Measurements from ENCODE around the gene F12. TPM values are rescaled to one million over a fixed set of nuclear protein-coding genes. Genes with fewer than 3 reads are reported as not detected.

Gene F12
- polyA plus RNA-seq, 1 donor from 2014 or later = 0.78 TPM

- Mint-ChIP-seq H3K27ac (peak overlapping the region in 2 of 3 donors; percentile 82 to 89), H3K9me3 (no peaks in the 10 kb centered on the region), H3K4me1 (peaks cover 31 to 46% (median 33%) of the 10 kb centered on the region in 3 donors), H3K27me3 (peaks cover 3% of the 10 kb centered on the region), H3K36me3 (no peaks in the 10 kb centered on the region), H3K4me3 (peak overlapping the region in 2 of 4 donors; percentile 22 to 89)
Observed at GRCh38 chr5:177449140-177450061, 40.0 kb upstream of the F12 start.

DNA sequence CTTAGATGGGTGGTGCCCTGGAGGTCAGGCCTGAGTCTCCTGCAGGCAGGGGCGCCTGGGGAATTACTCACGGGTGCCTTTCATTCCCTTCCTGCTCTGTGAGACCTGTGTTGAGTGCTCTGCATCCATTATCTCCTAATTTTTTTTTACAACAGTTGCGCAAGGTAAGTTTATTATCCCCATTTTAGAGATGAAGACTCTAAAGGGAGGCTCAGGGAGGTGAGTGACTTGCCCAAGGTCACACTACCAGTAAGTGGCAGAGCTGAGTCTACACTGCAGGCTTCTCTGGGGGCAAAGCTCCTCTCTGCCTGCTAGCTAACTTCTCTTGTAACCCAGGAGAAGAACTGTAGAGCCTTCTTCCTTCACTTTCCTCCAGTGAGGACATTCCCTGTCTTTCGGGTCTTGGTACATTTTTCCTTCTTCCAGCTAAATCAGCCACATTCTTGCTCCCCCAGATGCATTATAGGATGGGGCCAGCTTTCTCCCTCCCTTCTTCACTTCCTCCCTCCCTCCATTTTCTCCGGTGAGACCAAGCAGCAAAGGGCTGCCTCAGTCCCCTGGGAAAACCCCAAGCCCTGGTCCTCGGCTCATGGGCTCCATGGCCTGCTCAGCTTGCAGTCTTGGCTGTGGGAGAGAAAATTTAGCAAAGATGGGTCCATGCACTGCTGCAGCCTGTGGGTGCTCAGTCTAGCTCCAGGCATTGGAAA is 39.0 kb upstream of the F12 start:
- Mint-ChIP-seq H3K36me3 (no peaks in the 10 kb centered on the region), H3K4me3 (peak overlapping the region; percentile 4 to 89 (median 79)), H3K9me3 (no peaks in the 10 kb centered on the region), H3K27me3 (peaks cover 3% of the 10 kb centered on the region), H3K4me1 (peaks cover 28 to 41% (median 28%) of the 10 kb centered on the region in 3 donors), H3K27ac (peak overlapping the region; percentile 89 to 95 (median 94))

DNA sequence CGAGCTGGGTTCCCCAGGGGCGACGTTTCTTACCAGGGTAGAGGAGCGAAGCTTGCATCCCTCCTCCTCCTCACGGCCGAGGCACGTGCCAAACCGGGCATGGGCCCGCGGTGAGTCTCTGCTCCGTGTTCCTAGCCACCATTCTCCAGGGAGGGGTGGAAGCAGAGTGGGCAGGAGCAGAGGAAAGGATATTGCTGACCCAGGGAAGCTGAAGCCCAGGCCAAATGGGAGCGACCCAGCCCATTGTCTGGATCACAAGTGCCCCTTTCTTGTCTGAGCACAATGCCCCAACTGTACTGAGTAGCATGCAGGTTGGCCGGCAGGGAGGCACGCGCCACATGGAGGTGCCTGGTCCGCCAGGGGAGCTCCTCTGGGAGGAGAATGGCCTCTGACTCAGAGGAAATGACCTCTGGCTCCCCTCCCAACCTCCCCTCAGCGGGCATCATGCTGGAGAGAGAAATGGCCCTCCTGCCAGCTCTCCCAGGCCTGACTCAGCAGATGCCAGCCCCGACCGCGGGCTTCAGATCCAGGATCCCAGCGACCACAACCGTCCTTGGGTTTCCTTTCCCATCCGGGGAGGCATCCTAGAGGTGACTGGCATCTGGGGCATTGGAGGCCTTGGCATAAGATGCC is 38.4 kb upstream of the F12 start:
- Mint-ChIP-seq H3K36me3 (peaks cover under 1% of the 10 kb centered on the region), H3K27ac (peak overlapping the region; percentile 89 to 95 (median 94)), H3K4me1 (peaks cover 26 to 36% (median 28%) of the 10 kb centered on the region in 3 donors), H3K27me3 (peaks cover 3% of the 10 kb centered on the region), H3K9me3 (no peaks in the 10 kb centered on the region), H3K4me3 (peak overlapping the region; percentile 50 to 89 (median 79))

DNA sequence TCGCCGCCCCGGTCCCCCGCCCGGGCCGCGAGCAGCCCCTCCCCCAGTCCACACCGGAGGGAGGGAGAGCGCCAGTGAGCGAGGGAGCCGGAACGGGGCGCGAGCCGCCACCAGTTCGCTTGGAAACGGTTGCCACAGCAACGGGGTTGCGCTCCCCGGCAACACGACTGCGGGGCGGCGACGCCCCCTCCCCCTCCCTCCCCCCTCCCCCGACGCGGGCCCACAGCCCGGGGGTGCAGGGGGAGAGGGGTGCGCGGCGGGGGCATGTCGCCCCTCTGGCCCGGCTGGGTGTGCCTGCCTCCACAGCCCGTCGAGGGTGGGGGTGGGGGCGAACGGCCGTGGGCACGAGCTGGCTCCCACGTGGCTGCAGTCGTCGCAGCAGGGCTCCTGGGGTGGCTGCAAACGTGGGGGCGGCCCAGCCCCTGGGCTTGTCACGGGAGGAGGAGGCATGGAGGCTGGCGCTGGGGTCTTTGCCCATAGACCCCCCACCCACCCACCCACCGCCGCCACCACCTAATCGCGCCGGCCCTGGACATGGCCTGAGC is 37.8 kb upstream of the F12 start:
- peak overlapping the region in 2 of 4 donors; percentile 65 to 89 for H3K4me3 Mint-ChIP-seq
- no peaks in the 10 kb centered on the region for H3K9me3 Mint-ChIP-seq
- peaks cover 3% of the 10 kb centered on the region for H3K36me3 Mint-ChIP-seq
- peak overlapping the region in 2 of 3 donors; percentile 57 to 89 for H3K27ac Mint-ChIP-seq
- H3K27me3 Mint-ChIP-seq = peaks cover 3% of the 10 kb centered on the region
- H3K4me1 Mint-ChIP-seq = peaks cover 26 to 33% (median 28%) of the 10 kb centered on the region in 3 donors

DNA sequence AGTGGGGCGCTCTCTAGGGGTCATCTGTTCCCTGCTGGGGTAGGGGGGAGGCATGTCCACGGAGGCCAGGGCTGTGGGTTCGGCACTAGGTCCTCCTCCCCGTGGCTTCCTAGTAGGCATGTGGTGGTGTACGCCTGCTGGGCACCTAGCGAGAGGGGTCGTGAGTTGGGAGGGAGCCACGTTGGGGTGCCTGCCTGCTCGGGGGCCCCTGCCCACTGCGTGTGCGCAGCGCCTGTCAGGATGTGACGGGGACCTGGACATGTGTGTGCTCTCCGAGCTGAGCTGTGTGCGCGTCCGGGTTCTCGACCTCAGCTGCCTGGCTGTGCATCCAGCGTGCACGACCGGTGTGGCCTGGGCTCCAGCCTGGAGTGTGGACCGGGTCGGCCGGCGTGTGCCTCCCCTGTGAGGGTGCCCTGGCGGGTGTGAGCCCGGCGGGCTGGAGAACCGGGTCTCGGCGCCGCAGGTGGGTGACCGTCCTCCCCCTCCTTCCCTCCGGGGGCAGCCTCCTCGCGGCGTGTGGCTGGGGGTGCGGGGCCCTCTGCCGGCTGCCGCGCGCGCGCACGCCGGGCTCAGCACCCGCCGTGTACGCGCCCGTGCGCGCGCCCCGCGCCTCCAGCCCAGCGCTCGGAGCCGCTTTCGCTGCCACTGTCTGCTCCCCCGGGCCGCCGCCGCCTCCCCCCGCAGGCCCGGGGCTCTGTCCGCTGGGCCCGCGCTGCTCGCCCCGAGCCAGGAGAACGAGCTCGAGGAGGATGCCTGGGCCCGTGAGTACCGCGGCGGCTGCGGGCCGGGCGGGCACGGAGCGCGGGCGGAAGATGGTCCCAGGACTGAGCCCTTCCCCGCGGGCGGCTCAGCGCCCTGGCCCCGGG is 37.1 kb upstream of the F12 start, which contains the start of gene PRR7:
Gene PRR7 (plus strand): TSS at position 615 of the 866 bp plus-strand sequence. CDS start 8,254 bp downstream, outside the sequence.
- peak within 1 kb of the TSS; percentile 77 to 93 (median 86) for H3K4me3 Mint-ChIP-seq

GRCh38 chr5:177445917-177446199 is 36.5 kb upstream of the F12 start:
- Mint-ChIP-seq H3K9me3 (no peaks in the 10 kb centered on the region), H3K4me3 (peak overlapping the region; percentile 77 to 93 (median 86)), H3K27ac (peak overlapping the region; percentile 86 to 99 (median 97)), H3K4me1 (peaks cover 25 to 28% (median 26%) of the 10 kb centered on the region in 3 donors), H3K36me3 (peaks cover 3% of the 10 kb centered on the region), H3K27me3 (peaks cover 3% of the 10 kb centered on the region)

More for the DNA sequence above, 37.1 kb upstream of the F12 start, which contains the start of gene PRR7:
- H3K27me3 Mint-ChIP-seq = peaks cover 3% of the 10 kb centered on the region
- peaks cover 3% of the 10 kb centered on the region for H3K36me3 Mint-ChIP-seq
- H3K27ac Mint-ChIP-seq = peak within 1 kb of the TSS; percentile 86 to 99 (median 97)
- no peaks in the 10 kb centered on the region for H3K9me3 Mint-ChIP-seq
- H3K4me1 Mint-ChIP-seq = peaks cover 26 to 28% (median 28%) of the 10 kb centered on the region in 3 donors

GRCh38 chr5:177445052-177445916 is 35.9 kb upstream of the F12 start:
- H3K27ac Mint-ChIP-seq = peak overlapping the region; percentile 86 to 99 (median 97)
- no peaks in the 10 kb centered on the region for H3K9me3 Mint-ChIP-seq
- H3K4me3 Mint-ChIP-seq = peak overlapping the region; percentile 77 to 93 (median 86)
- peaks cover 3% of the 10 kb centered on the region for H3K36me3 Mint-ChIP-seq
- H3K27me3 Mint-ChIP-seq = peaks cover 3% of the 10 kb centered on the region
- peaks cover 24 to 28% (median 26%) of the 10 kb centered on the region in 3 donors for H3K4me1 Mint-ChIP-seq

GRCh38 chr5:177444106-177445051 is 35.0 kb upstream of the F12 start:
- peaks cover 3% of the 10 kb centered on the region for H3K27me3 Mint-ChIP-seq
- H3K27ac Mint-ChIP-seq = peak overlapping the region; percentile 86 to 99 (median 97)
- H3K9me3 Mint-ChIP-seq = no peaks in the 10 kb centered on the region
- H3K4me3 Mint-ChIP-seq = peak overlapping the region; percentile 25 to 93 (median 65)
- H3K36me3 Mint-ChIP-seq = peaks cover 7% of the 10 kb centered on the region
- peaks cover 26 to 34% (median 30%) of the 10 kb centered on the region in 3 donors for H3K4me1 Mint-ChIP-seq

DNA sequence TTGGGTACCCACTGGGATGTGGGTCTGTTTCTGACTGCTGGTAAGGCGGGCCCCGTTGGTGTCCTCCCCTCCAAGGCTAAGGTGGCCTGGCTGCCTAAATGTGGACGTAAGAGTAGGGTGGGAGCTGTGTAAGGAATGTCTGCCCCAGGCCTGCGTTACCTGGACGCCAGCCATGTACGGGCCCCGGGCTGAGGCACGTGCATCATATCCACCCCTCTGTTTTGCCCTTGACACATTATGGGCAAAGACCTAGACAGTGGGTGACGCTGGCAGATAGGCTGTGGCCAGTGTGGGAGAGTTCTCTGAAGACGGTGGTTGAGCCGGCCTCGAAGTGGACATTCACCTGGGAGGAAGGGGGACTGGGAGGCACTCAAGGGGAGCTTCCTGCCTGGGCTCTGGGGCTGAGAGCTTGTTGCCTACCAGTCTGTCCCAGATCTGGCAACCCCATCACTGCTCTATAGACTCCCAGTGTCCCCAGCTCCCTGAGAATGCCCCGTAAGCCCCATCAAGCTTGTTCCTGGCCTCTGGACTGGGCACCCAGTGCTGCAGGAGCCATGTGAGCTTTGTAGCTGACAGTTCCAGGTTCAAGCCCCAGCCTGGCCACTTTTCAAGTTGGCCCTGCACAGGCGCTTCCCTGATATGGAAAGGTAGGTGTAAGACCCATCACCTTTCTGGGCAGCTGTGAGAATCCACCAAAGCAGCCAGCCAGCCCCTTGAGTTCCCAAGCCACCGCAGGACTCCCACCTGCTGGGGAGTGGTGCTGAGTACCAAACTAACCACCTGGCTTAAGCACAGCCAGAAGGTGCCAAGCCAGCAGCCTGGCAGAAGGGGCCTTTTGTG is 34.0 kb upstream of the F12 start:
- Mint-ChIP-seq H3K4me1 (peaks cover 22 to 30% (median 29%) of the 10 kb centered on the region in 3 donors), H3K4me3 (peak overlapping the region in 1 of 4 donors; percentile 93), H3K36me3 (peaks cover 7% of the 10 kb centered on the region), H3K27ac (peak overlapping the region in 2 of 3 donors; percentile 97 to 99), H3K27me3 (peaks cover 1% of the 10 kb centered on the region), H3K9me3 (no peaks in the 10 kb centered on the region)

GRCh38 chr5:177442066-177442826 is 32.9 kb upstream of the F12 start:
- Mint-ChIP-seq H3K4me3 (peak overlapping the region in 2 of 4 donors; percentile 30 to 36), H3K4me1 (peaks cover 18 to 27% (median 25%) of the 10 kb centered on the region in 3 donors), H3K9me3 (no peaks in the 10 kb centered on the region), H3K27me3 (no peaks in the 10 kb centered on the region), H3K36me3 (peaks cover 7% of the 10 kb centered on the region), H3K27ac (peak overlapping the region; percentile 16 to 99 (median 73))

Data from IgD-negative memory B cell (primary cell).